Cardiac fibroblast (primary cell): ENCODE data around the gene NUDT16L1.

Experiments used
- DNase-seq, 2 donors: peaks; one replicate each; pipeline versions ENCODE4 v3.0.0 to v3.0.0-alpha.2; 2010; ENCODE audit warnings: low read depth in 2 of 2
- H3K4me3 ChIP-seq, 2 donors: replicated peaks in 1 of 2; 1 replicate in 1 of 2; 2 replicates in 1 of 2; pipeline ENCODE4 v1.5.1; 2011; ENCODE audit warnings: low read depth in 2 of 2, low read length in 2 of 2, mild to moderate bottlenecking in 2 of 2, moderate library complexity in 1 of 2
- CTCF ChIP-seq: IDR thresholded peaks from one replicate; pipeline ENCODE4 v1.5.1; 2011; ENCODE audit warnings: low read depth, mild to moderate bottlenecking, low read length, inconsistent platforms

Gene NUDT16L1

GRCh38 chr16:4687416-4687815 lies 5.9 kb upstream of the NUDT16L1 start:
- H3K4me3 ChIP-seq: no peak overlapping the region
- no peak for TF ChIP-seq CTCF
- DNase-seq: no peak

DNA sequence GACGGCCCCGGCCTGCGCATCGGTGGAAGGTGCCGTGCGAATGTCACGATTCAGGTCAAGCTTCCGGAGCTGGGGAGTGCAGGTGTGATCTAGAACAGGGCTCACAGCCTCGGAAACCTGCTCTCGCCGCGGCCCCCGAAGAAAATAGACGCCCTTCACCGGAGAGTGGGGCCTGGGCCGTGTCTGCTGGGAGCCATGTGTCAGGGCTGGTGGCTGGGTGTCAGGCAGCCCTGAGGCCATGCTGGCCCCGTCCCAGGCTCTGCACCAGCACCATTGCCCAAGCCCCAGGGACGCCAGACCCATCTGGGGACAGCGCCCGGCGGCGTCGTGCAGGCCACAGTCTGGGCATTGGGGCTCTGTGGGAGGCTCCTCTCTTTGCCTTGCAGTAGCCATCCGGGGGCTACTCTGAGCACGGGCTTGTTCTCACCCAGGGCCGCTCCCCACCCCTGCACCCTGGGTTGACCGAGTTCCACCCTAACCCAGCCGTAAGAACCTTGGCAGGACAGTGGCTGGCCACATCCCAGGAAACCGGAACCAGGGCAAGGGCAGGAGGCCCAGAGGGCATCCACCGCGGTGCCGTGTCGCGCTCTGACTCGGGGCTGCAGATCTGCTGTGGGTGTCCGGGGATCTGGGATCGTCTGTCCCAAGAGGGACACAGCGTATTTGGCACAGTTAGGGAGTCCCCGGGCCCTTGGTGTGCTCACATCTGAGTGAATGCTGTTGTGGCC lies 5.3 kb upstream of the NUDT16L1 start:
- no peak for DNase-seq
- H3K4me3 ChIP-seq: no peak overlapping the region
- TF ChIP-seq CTCF: no peak

DNA sequence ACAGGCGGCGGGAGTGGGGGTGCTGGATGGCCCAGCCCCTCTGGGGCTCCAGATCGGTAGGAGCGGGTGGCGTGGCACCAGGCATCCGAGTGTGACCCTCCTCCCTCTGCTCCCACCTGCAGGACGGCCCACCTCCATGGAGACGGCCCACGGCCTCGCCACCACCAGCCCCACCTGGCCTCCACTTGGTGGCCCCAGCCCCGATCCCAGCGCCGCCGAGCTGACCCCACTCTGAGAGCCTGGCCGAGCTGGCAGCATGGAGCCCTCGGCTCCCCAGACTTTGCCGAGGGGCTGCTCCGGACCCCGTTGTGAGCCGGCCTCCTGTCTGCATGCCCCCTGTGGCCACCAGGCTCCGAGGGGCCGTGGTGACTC lies 4.7 kb upstream of the NUDT16L1 start:
- H3K4me3 ChIP-seq: no peak overlapping the region
- TF ChIP-seq CTCF: no peak
- no peak for DNase-seq

DNA sequence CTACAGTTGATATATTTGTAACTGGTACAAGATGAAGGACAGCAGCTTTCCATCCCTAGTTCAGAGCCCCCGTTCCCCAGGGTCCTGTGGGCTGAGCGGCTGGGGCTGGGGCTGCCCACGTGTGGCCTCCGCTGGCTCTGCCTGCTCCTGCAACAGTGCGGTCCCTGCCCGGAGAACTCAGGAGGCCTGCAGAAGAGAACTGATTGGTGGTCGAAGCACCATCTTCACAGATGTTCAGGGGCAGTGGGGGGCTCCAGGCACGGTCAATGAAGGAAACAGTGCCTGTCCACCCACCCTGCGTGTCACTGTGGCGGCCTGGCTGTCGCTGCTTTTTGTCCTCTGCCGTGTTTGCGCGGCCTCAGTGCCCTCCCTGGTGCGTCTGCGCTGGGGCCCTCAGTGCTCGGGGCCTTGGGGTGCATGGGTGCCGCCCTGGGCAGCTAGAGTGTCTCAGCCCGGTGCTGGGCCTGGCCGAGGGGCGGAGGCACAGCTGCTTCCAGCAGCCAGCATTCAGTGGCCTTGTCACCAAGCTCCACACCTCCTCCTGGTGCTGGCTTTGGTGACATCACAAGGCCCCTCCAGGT lies 4.2 kb upstream of the NUDT16L1 start:
- no peak for TF ChIP-seq CTCF
- DNase-seq: no peak
- H3K4me3 ChIP-seq: no peak overlapping the region

DNA sequence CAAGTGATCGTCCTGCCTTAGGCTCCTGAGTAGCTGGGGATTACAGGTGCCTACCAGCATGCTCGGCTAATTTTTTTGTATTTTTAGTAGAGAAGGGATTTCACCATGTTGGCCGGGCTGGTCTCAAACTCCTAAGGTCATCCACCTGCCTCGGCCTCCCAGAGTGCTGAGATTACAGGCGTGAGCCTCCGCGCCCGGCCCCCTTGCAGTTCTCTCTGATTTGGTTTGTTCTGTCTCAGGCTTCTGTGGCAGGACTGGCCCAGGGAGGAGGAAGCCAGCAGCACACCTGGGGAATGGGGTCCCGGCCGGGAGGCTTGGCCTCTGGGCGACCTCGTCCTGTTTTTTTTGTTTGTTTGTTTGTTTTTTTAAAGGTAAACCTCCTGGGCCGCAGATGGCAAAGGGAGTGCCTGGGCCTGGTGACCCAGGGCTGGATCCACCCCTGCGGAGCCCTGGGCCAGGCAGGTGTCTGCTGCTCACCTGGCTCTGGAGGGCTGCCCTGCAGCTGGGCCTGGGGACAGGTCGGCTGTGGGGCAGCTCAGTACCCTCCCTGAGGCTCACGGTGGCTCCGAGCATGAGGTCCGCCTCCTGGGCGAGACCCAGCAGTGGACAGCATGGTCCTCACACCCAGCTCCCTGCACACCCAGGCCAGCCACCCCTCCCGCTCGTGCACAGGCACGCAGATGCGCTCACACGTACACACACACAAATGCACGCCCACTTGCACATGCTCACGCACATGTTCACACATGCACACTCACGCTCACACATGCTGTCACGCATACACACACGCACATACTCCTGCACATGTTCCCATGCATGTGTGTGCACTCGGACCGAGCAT lies 3.3 kb upstream of the NUDT16L1 start:
- no peak for TF ChIP-seq CTCF
- DNase-seq: no peak
- H3K4me3 ChIP-seq: no peak overlapping the region

DNA sequence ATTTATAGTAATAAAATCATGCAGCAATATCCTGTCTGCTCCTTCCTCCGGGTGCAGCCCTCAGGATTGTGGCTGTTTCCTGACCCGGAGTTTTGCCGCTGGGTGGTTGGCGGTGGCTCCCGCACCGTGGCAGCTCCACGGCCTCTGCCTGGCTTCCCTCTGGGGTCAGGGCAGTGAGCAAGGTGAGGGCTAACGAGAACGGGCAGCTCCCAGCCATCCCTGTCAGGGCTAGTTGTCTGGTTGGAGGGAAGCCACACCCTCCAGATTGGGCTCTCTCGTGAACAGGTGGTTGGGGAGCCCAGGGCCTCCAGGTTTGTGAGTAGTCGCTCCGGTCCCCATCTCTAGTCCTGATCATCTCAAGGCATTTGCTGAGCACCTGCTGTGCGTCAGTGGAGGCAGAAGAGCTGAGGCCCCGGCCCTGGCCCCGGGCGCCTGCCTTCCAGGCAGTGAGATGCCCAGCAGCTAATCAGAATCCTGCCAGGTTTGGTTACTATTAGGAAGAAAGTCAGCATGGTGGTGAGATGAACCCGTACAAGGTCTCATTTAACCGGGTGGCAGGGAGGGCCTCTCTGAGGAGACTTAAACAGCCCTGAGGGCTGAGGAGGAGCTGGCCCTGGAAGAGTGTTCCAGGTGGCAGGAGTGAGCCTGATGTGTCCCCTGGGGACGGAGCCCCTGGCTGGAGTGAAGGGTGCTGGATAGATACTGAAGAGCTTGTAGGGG lies 2.3 kb upstream of the NUDT16L1 start:
- DNase-seq: no peak
- no peak for TF ChIP-seq CTCF
- no peak overlapping the region for H3K4me3 ChIP-seq
